Endothelial cell of hepatic sinusoid (primary cell): ENCODE results near the gene ODAPH.
"Not testable (repeated sequence)": the region's sequence is repeated elsewhere in the genome, so short reads cannot be mapped to it uniquely, and the experiment has no call there.

Source experiments
- in situ Hi-C: cut with HindIII; loops from 2 replicates; pipeline ENCODE4 v1.10.0; 2017; ENCODE audit warnings: low sequenced_read_pairs

ODAPH gene

DNA sequence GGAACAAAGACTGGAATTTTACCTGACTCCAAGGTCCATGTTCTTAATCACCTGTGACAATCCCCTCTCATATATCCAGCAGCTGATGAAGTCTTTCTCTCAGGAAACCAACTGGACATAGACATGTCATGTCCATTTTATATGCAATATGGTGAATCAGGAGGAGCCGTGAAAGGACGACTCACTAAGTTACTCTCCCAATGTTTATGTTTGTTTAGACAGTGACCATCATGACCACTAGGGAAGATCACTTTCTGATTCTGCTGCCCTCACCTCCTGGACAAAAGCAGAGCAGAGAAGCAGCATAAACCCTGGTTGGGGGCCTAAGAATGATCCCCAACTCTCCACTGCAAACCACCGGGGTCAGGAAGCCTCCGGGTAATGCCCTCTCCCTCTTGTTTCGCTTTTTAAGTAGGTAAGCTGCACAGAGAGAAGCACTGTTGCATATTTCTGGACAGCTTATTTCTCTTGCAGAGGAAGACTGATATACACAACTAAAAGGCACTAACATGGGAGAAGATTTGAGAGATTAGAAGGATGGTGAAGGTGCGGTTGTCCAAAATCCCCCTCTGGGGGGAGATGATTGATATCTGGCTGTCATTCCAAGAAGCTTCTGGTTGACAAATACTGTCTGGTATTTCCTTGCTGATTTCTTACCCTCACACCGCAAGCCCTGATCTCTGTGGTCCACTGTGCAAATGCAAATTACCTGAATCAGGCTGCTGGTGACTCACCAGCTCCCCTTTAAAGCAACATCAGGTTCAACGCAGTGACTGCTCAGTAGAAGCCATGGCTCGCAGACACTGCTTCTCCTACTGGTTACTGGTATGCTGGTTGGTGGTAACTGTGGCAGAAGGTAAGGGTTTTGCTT, at the start of gene ODAPH:
TSS of gene ODAPH (plus strand) at position 773 of the 871 bp plus-strand sequence. CDS start at position 790, 17 bp downstream.
- in situ Hi-C loops: no loop called here

DNA sequence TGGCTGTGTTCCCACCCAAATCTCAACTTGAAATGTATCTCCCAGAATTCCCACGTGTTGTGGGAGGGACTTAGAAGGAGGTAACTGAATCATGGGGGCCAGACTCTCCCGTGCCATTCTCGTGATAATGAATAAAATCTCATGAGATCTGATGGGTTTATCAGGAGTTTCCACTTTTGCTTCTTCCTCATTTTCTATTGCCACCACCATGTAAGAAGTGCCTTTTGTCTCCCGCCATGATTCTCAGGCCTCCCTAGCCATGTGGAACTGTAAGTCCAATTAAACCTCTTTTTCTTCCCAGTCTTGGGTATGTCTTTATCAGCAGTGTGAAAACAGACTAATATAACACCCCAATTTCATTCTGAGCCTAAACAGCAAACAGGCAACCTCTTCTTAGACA, 46.3 kb upstream of the ODAPH start:
- in situ Hi-C loops: not testable (repeated sequence)

GRCh38 chr4:75511841-75512240, 44.0 kb upstream of the ODAPH start:
- in situ Hi-C loops: no loop called here

DNA sequence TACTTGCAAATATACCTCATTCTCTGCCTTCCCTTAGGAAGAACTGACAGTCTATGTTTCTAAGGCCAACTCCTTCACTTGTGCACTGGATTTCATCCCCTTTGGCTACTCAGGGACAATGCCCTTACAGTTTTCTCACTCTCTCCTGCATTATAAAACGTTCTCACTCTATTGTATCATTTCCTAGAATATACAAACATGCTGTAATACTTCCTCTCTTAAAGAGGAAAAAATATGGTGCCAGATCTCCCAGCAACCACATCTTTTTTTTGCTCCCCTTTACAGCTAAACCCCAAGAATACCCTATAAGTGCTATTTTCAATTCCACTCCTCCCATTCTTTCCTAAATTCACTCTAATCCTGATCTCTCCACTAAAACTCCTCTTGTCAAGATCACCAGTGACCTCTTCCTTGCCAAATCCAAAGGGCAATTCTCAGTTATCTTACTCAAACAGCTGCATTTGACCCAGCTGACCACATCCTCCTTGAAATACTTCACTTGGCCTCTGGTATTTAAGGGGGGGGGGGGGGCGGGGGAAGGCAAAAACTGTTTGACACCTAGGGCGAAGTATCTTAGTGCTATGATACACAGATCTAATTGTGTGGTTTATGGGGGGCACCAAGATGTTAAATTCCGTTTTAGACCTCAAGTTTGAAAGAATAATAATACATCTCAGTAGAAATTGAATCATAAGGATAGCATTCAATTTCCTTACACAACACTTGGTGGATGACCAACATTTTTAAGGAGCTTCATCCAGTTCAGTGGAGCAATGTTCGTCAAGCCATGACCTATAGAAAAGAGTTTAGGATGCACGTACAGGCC, 43.3 kb upstream of the ODAPH start:
- in situ Hi-C loops: no loop called here

DNA sequence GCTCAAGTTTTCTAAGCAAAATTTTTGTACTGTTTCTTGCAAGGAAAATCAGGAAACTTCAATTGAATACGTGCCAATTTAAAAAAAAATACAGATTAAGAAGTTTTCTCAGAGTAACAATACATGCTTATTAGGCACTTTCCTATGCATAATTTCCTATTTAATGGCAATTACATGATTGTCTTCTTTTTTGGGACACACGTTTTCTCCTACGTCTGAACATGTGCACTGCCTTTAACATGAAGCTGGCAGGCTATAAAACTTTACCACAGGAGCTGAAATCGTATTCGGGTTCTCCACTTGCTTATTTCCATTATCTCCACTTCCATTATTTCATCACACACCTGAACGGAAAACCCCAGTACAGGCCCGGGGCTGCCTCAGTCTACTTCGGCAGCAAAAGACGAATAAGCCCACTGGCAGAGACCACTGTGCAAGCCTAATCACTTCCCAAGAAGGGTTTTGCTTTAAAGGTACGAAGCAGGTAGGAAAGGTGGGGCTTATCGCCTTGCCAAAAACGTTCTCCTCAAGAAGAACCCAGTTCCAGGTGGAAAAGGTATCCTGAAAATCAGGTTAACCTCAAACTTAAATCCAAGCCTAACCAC, 42.2 kb upstream of the ODAPH start:
- in situ Hi-C loops: no loop called here

DNA sequence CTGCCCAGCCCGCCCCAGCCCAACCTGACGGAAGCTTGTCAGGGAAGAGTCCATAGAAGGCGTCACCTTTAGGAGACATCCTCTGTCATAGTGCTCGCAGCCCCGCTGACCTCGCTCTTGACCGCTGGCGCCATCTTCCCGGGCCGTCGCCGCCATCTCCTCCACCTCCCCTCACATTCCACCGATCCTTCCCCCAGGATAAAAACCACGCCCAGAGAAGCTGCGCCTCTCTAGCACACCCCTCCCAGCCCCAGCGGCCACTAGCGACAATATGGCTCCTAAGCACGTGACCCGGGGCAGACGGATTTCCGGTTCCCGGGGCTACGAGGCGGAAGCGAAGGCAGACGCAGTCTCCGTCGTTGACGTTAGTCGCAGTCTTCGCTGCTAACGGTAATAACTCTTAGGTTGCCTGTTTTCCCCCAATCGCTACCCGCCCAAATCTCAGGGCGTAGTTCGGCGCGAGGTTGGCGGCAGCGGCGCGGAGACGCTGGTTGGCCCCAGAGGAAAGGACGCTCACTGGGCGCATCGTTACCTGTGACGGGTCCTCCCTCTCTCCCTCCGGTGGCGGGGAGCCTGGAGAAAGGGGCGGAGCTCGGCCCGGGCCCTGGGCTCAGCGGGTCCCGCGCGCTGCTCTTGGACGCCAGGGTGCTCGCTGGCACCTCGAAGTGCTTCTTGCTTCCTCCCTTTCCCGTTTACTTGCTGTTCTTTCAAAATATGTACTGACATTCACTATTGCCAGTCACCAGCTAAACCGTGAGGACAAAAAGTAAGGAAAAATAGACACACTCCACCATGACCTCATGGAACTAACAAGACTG, 41.5 kb upstream of the ODAPH start, which contains the start of the genes RCHY1 and THAP6:
TSS of gene RCHY1 (minus strand) at position 273 of the 818 bp plus-strand sequence. CDS start at position 156, 117 bp downstream.
TSS of gene THAP6 (plus strand) at position 343 of the 818 bp plus-strand sequence. CDS start 980 bp downstream, outside the sequence.
- in situ Hi-C loops: no loop called here

DNA sequence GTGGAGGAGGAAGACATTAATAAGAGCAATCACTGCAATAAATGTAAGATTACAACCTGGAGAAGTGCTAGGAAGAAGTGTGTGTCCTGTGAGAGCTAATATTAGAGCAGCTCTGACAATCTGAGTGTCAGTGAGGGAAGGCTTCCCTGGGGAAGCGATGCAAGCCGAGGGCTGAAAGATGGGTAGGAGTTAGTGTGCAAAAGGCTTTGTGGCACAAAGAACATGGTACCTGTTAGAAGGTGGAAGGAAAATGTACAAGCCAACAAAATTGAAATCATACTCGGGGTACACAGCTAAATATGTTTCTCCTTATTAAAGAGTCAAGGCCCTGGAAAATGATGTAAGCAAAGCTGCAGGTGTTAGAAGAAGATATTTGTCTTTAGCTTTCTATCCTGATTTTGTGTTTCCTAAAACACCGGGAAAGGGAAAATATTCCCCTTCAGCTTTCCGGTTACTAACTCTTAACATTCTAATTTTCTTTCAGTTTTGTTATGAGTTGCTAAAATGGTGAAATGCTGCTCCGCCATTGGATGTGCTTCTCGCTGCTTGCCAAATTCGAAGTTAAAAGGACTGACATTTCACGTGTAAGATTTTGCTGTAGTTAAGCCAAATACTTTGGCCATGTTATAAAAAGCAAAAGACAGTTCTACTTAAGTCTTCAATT, 40.8 kb upstream of the ODAPH start:
- in situ Hi-C loops: no loop called here

DNA sequence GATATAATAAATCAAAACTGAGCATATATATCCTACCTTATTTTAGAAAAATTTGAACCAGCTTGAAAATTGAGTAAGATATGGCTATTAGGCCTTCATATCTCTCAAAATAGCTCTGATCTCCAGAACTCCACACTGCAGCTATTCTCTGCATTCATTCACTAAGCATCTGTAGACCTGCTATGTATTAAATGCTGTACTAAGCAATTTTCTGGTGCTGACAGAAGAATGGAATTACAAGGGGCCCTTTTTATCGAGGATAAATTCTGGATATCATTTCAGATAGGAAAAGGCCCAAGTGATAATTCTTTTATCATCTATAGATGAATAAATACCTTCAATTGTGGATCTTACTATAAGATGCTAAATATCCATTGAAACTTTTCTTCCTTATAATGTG, 39.7 kb upstream of the ODAPH start:
- in situ Hi-C loops: no loop called here

DNA sequence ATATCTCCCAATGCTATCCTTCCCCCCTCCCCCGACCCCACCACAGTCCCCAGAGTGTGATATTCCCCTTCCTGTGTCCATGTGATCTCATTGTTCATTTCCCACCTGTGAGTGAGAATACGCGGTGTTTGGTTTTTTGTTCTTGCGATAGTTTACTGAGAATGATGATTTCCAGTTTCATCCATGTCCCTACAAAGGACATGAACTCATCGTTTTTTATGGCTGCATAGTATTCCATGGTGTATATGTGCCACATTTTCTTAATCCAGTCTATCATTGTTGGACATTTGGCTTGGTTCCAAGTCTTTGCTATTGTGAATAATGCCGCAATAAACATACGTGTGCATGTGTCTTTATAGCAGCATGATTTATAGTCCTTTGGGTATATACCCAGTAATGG, 36.4 kb upstream of the ODAPH start:
- in situ Hi-C loops: not testable (repeated sequence)

DNA sequence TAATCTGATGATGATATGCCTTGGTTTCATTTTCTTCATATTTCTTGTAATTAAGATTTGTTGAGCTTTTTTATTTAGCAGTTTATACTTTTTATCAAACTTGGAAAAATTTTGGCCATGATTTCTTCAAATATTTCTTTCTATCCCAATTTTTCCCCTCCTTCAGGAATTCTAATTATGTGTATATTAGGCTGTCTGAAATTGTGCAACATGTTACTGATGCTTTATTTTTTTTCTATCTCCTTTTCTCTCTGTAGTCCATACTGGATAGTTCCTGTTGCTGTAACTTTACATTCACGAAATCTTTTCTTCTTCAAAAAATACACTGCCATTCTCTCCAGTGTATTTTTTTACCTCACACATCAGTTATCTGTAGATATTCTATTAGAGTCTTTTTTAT, 30.8 kb upstream of the ODAPH start:
- in situ Hi-C loops: no loop called here

GRCh38 chr4:75525910-75526309, 30.0 kb upstream of the ODAPH start:
- in situ Hi-C loops: no loop called here

DNA sequence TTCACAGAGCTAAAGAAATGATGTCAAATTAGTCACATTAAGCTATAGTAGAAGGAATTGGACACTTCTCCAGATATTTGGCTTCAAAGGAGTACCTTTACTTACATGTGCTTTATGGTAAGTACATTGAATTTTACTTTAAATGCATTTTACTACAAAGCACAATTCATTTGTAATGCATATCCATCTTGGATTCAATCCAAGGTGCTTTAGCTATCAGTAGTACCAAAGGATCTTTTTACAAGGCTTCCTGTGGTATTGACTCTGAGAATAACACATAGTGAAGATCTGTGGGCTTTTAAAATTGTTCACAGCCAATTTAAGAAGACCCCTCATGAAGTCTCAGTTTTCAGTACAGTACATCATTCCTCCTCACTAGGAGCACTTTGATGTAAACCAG, 28.4 kb upstream of the ODAPH start:
- in situ Hi-C loops: no loop called here

DNA sequence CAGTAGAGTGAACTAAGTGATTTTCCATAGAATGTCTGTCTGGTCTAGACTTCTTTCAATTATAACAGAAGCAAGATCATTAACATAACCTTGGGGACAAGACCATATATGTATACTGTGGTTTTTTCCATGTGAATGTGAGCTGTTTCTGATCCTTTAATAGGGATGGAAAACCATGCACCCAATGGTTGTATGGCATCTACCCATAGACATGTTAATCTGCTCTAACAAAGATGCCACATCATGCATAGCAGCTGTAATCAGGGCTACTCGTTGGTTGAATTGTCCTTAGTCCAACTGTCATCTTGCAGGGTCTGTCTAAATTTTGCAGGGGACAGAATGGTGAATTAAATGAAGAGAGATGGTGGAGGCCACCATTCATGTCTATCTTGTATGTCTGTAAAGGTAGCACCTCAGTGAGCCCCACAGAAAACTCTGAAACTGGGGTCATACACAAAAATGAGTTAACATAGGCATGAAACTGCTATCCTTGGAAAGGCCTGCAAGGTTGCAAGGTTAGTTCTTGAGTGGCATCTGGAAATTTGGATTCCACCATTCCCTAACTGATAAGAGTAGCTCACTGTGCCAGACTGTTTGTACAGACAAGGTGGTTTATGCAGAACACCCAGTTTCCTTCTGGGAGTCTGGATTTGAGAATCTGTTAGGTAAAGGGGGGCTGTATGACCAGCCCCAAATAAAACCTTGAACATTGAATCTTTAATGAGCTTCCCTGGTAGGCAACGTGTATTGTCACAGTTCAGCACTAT, 25.1 kb upstream of the ODAPH start:
- in situ Hi-C loops: no loop called here

DNA sequence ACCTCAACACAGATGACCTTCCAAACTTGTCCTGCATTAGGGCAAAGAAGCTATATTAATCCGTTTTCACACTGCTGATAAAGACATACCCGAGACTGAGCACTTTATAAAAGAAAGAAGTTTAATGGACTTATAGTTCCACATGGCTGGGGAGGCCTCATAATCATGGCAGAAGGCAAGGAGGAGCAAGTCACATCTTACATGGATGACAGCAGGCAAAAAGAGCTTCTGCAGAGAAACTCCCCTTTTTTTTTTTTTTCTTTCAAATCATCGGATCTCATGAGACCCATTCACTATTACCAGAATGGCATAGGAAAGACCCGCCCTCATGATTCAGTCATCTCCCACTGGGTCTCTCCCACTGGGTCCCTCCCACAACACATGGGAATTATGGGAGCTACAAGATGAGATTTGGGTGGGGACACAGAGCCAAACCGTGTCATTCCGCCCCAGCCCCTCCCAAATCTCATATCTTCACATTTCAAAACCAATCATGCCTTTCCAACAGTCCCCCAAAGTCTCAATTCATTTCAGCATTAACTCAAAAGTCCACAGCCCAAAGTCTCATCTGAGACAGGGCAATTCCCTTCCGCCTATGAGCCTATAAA, 24.2 kb upstream of the ODAPH start:
- in situ Hi-C loops: not testable (repeated sequence)

DNA sequence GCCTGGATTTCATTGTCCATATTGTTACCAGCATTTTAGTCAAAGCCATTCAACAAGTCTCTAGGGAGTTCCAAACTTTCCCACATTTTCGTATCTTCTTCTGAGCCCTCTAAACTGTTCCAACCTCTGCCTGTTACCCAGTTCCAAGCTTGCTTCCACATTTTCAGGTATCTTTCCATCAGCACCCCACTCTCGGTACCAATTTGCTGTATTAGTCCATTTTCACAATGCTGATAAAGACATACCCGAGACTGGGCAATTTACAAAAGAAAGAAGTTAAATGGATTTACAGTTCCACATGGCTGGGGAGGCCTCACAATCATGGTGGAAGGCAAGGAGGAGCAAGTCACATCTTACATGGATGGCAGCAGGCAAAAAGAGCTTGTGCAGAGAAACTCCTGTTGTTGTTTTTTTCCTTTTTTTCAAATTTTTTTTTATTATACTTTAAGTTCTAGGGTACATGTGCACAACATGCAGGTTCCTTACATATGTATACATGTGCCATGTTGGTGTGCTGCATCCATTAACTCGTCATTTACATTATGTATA, 22.5 kb upstream of the ODAPH start:
- in situ Hi-C loops: not testable (repeated sequence)

DNA sequence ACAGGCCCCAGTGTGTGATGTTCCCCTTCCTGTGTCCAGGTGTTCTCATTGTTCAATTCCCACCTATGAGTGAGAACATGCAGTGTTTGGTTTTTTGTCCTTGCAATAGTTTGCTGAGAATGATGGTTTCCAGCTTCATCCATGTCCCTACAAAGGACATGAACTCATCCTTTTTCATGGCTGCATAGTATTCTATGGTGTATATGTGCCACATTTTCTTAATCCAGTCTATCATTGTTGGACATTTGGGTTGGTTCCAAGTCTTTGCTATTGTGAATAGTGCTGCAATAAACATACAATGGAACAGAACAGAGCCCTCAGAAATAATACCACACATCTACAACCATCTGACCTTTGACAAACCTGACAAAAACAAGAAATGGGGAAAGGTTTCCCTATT, 21.9 kb upstream of the ODAPH start:
- in situ Hi-C loops: not testable (repeated sequence)

GRCh38 chr4:75537308-75537707, 18.6 kb upstream of the ODAPH start:
- in situ Hi-C loops: not testable (repeated sequence)

DNA sequence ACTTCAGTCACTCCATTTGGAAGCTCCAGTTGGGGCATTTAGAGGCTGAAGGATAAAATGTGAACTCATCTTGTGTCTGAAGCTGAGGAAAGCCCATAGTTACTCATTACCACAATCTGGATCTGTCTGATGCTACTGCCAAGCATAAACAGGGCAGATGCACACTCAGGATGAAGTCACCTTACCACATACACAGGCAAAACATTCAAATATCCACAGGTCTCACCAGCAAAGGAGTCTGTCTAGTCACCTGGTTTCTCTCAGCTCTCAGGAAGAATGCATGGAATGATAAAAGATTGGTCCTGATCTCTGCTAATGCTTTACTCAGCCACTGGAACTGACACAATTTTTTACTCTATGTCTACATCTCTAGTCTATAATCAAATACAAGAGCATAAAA, 13.0 kb upstream of the ODAPH start:
- in situ Hi-C loops: no loop called here
